ENCODE measurements around the gene DEPDC7.
A peak's percentile ranks its signal among the peaks of the same experiment; 100 is the strongest.
"Not testable (repeated sequence)": the region's sequence is repeated elsewhere in the genome, so short reads cannot be mapped to it uniquely, and the experiment has no call there.

Gene DEPDC7

GRCh38 chr11:33015621-33016551, at the start of gene DEPDC7:
Gene DEPDC7 (plus strand): TSS chr11:33015878. CDS start chr11:33015956, 78 bp downstream.
- peak; percentile 90 to 97 (median 94) for DNase-seq
- intact Hi-C loops (cut with DNase I) = loop anchor here (2.0 kb wide), 1 partner anchor 23 kb away; the partner anchor contains the start of gene TCP11L1

- intact Hi-C loops (cut with DNase I) = no loop called here
These were observed 47.1 kb upstream of the DEPDC7 start for GRCh38 chr11:32968541-32968940.

GRCh38 chr11:32972233-32972632, 43.4 kb upstream of the DEPDC7 start:
- intact Hi-C loops (cut with DNase I); DNase-seq: not testable (repeated sequence)

More at GRCh38 chr11:32968541-32968940, 47.1 kb upstream of the DEPDC7 start:
- DNase-seq = no peak

GRCh38 chr11:32972781-32973180, 42.9 kb upstream of the DEPDC7 start:
- no peak for DNase-seq
- intact Hi-C loops (cut with DNase I) = no loop called here

- DNase-seq = no peak
- intact Hi-C loops (cut with DNase I) = no loop called here
These were observed 33.1 kb upstream of the DEPDC7 start for GRCh38 chr11:32982626-32983025.

- intact Hi-C loops (cut with DNase I) = no loop called here
- no peak for DNase-seq
These were observed 32.2 kb upstream of the DEPDC7 start for GRCh38 chr11:32983506-32983905.

GRCh38 chr11:32985600-32985999, 30.1 kb upstream of the DEPDC7 start:
- intact Hi-C loops (cut with DNase I) = no loop called here

GRCh38 chr11:32987851-32988250, 27.8 kb upstream of the DEPDC7 start:
- intact Hi-C loops (cut with DNase I) = no loop called here
- DNase-seq = no peak

More at GRCh38 chr11:32985600-32985999, 30.1 kb upstream of the DEPDC7 start:
- no peak for DNase-seq

- DNase-seq = no peak
- intact Hi-C loops (cut with DNase I) = no loop called here
These were observed 25.2 kb upstream of the DEPDC7 start for GRCh38 chr11:32990481-32990880.

- DNase-seq = no peak
- intact Hi-C loops (cut with DNase I) = no loop called here
These were observed 24.3 kb upstream of the DEPDC7 start for GRCh38 chr11:32991427-32991826.

- intact Hi-C loops (cut with DNase I) = no loop called here
These were observed 23.8 kb upstream of the DEPDC7 start for GRCh38 chr11:32991898-32992297.

GRCh38 chr11:33000181-33000580, 15.5 kb upstream of the DEPDC7 start:
- DNase-seq = no peak
- intact Hi-C loops (cut with DNase I) = no loop called here

More at GRCh38 chr11:32991898-32992297, 23.8 kb upstream of the DEPDC7 start:
- no peak for DNase-seq

- intact Hi-C loops (cut with DNase I) = no loop called here
- DNase-seq = no peak
These were observed 14.4 kb upstream of the DEPDC7 start for GRCh38 chr11:33001281-33001680.

GRCh38 chr11:33001751-33002542, 13.7 kb upstream of the DEPDC7 start:
- intact Hi-C loops (cut with DNase I) = no loop called here
- DNase-seq = no peak

- no peak for DNase-seq
- intact Hi-C loops (cut with DNase I) = no loop called here
These were observed 10.5 kb upstream of the DEPDC7 start for GRCh38 chr11:33005175-33005574.

- DNase-seq = no peak
- intact Hi-C loops (cut with DNase I) = no loop called here
These were observed 9.7 kb upstream of the DEPDC7 start for GRCh38 chr11:33006010-33006409.

GRCh38 chr11:33013755-33014154, 1.9 kb upstream of the DEPDC7 start:
- no peak for DNase-seq
- intact Hi-C loops (cut with DNase I) = no loop called here

- no peak for DNase-seq
- intact Hi-C loops (cut with DNase I) = loop anchor here (2.0 kb wide), 1 partner anchor 22 kb away; the partner anchor contains the start of gene TCP11L1
These were observed 976 bp downstream of the DEPDC7 start for GRCh38 chr11:33016654-33017053.

- no peak for DNase-seq
- intact Hi-C loops (cut with DNase I) = loop anchor here (2.0 kb wide), 1 partner anchor 21 kb away; the partner anchor contains the start of gene TCP11L1
These were observed 1.8 kb downstream of the DEPDC7 start for GRCh38 chr11:33017478-33017877.

GRCh38 chr11:33017965-33018364, 2.3 kb downstream of the DEPDC7 start:
- intact Hi-C loops (cut with DNase I) = loop anchor here (2.0 kb wide), 1 partner anchor 21 kb away; the partner anchor contains the start of gene TCP11L1
- no peak for DNase-seq
